PC-3 (cell line): ENCODE results near the gene ASTN2. TPM values are rescaled to one million over a fixed set of nuclear protein-coding genes. Genes with fewer than 3 reads are reported as not detected.

Experiments
- ATAC-seq: fragments of 200-7000 bp; cut with Tn5 transposase; 2 replicates; pipeline ENCODE4 v1.9.1; 2020; ENCODE audit warnings: mild to moderate bottlenecking, moderate library complexity
- BruUV-seq: library from RNA; stranded (reverse); fragments of 400-500 nt; replicated peaks from 2 replicates; lab custom pipeline; 2021; lab: Mats Ljungman, UMichigan
- CTCF ChIA-PET: fragments of 300-600 bp; sonication (Branson Sonifier 250); formaldehyde crosslinking; loops from one replicate; lab custom pipeline; 2022; ENCODE audit warnings: antibody characterized with exemption; lab: Charles Lee
- POLR2A ChIA-PET: fragments of 300-600 bp; sonication (Branson Sonifier 250); formaldehyde crosslinking; loops from one replicate; lab custom pipeline; 2022; ENCODE audit warnings: antibody characterized with exemption; ENCODE audit not compliant: unreplicated experiment; lab: Charles Lee
- DNase-seq: peaks from one replicate; pipeline ENCODE4 v3.0.0-alpha.2; 2015
- H2AFZ ChIP-seq: fragments of 300-600 bp; sonication (generic); 2 replicates; pipeline ENCODE4 v1.6.0; 2016; ENCODE audit warnings: antibody characterized with exemption, low read length
- H3F3A ChIP-seq: fragments of 300-600 bp; sonication (generic); one replicate; pipeline ENCODE4 v1.6.0; 2017; ENCODE audit warnings: antibody characterized with exemption, low read length, control low read depth, mild to moderate bottlenecking; ENCODE audit not compliant: unreplicated experiment
- H3K27ac ChIP-seq: fragments of 300-600 bp; sonication (generic); 2 replicates; pipeline ENCODE4 v1.5.1; 2016; ENCODE audit warnings: mild to moderate bottlenecking, low read length
- H3K27me3 ChIP-seq: fragments of 300-600 bp; sonication (generic); 2 replicates; pipeline ENCODE4 v1.6.1; 2016; ENCODE audit warnings: low read length, mixed read lengths
- H3K36me3 ChIP-seq: fragments of 300-600 bp; sonication (generic); 2 replicates; pipeline ENCODE4 v1.6.1; 2016; ENCODE audit warnings: low read depth, mixed run types, low read length, mixed read lengths
- H3K4me1 ChIP-seq: fragments of 300-600 bp; sonication (generic); 2 replicates; pipeline ENCODE4 v1.5.1; 2016; ENCODE audit warnings: low read length; ENCODE audit not compliant: insufficient read depth
- H3K4me2 ChIP-seq: fragments of 300-600 bp; sonication (generic); 2 replicates; pipeline ENCODE4 v1.6.0; 2016; ENCODE audit warnings: low read length
- H3K4me3 ChIP-seq: fragments of 300-600 bp; sonication (generic); 2 replicates; pipeline ENCODE4 v1.5.1; 2016; ENCODE audit warnings: mild to moderate bottlenecking, low read length, mixed read lengths
- H3K79me2 ChIP-seq: fragments of 300-600 bp; sonication (generic); 2 replicates; pipeline ENCODE4 v1.6.1; 2017; ENCODE audit warnings: low read length, mixed read lengths
- H3K9ac ChIP-seq: fragments of 300-600 bp; sonication (generic); 2 replicates; pipeline ENCODE4 v1.6.0; 2016; ENCODE audit warnings: mild to moderate bottlenecking, low read length
- H3K9me2 ChIP-seq: fragments of 300-600 bp; sonication (generic); replicated peaks from 2 replicates; pipeline ENCODE4 v1.6.1; 2016; ENCODE audit warnings: mixed run types, low read length, mixed read lengths
- H3K9me3 ChIP-seq: fragments of 300-600 bp; sonication (generic); 2 replicates; pipeline ENCODE4 v1.6.1; 2016; ENCODE audit warnings: low read length, mixed read lengths
- H4K20me1 ChIP-seq: fragments of 300-600 bp; sonication (generic); 2 replicates; pipeline ENCODE4 v1.6.1; 2016; ENCODE audit warnings: low read length, mixed read lengths
- CTCF ChIP-seq: fragments of 300-600 bp; sonication (generic); conservative IDR thresholded peaks from 2 replicates; pipeline ENCODE4 v1.5.1; 2017; ENCODE audit warnings: antibody characterized with exemption, low read depth, mild to moderate bottlenecking, low read length
- EZH2 ChIP-seq: fragments of 300-600 bp; sonication (generic); IDR thresholded peaks from one replicate; pipeline ENCODE4 v1.6.1; 2017; ENCODE audit warnings: antibody characterized with exemption, mild to moderate bottlenecking, low read length; ENCODE audit not compliant: unreplicated experiment
- EZH2phosphoT487 ChIP-seq: fragments of 300-600 bp; sonication (generic); IDR thresholded peaks from 2 replicates; pipeline ENCODE4 v1.6.1; 2018; ENCODE audit warnings: mild to moderate bottlenecking, antibody characterized with exemption, low read length, borderline replicate concordance
- intact Hi-C: fragments of 100-400 bp; cut with micrococcal nuclease; formaldehyde crosslinking; loops from 2 replicates; pipeline ENCODE4 v1.9.0; 2023
- total RNA-seq: library from RNA; depleted of rRNA; stranded (reverse); fragments of >200 nt; gene quantifications from 2 replicates; pipeline ENCODE4 v1.2.3, GENCODE V29; 2014

The ASTN2 gene
- total RNA-seq, 1 experiment from 2014 or later = 3.5 TPM

GRCh38 chr9:116975126-116975525, 439.7 kb downstream of the ASTN2 start:
- H2AFZ ChIP-seq = no peak overlapping the region
- H3K4me2 ChIP-seq = no peak overlapping the region
- no peaks in the 10 kb centered on the region for H3K79me2 ChIP-seq
- ATAC-seq (no peak), DNase-seq (no peak)
- H3K9ac ChIP-seq = no peak overlapping the region
- TF ChIP-seq CTCF (no peak), EZH2phosphoT487 (no peak), EZH2 (no peak)
- H3K27me3 ChIP-seq = no peaks in the 10 kb centered on the region
- intact Hi-C loops = no loop called here
- no TSS peak for BruUV-seq
- ChIA-PET CTCF (no interaction called here), POLR2A (no interaction called here)
- H3K36me3 ChIP-seq = no peaks in the 10 kb centered on the region
- no peak overlapping the region for H3K27ac ChIP-seq
- H4K20me1 ChIP-seq = no peaks in the 10 kb centered on the region
- H3K4me3 ChIP-seq = no peak overlapping the region
- no peaks in the 10 kb centered on the region for H3K9me2 ChIP-seq
- peaks cover 9% of the 10 kb centered on the region; the same call in 1 of the 2 replicates for H3K4me1 ChIP-seq
- no peaks in the 10 kb centered on the region for H3F3A ChIP-seq
- no peaks in the 10 kb centered on the region for H3K9me3 ChIP-seq

GRCh38 chr9:116966199-116966598, 448.7 kb downstream of the ASTN2 start:
- ChIA-PET CTCF (no interaction called here), POLR2A (no interaction called here)
- Histone ChIP-seq H3F3A (no peaks in the 10 kb centered on the region), H3K4me2 (no peak overlapping the region), H3K27me3 (no peaks in the 10 kb centered on the region), H3K9me3 (no peaks in the 10 kb centered on the region), H2AFZ (no peak overlapping the region), H3K79me2 (no peaks in the 10 kb centered on the region), H3K27ac (no peak overlapping the region), H3K9me2 (no peaks in the 10 kb centered on the region), H3K4me1 (no peaks in the 10 kb centered on the region), H3K36me3 (no peaks in the 10 kb centered on the region), H3K4me3 (no peak overlapping the region), H4K20me1 (no peaks in the 10 kb centered on the region), H3K9ac (no peak overlapping the region)
- ATAC-seq (no peak), DNase-seq (no peak)
- intact Hi-C loops = no loop called here
- no TSS peak for BruUV-seq
- TF ChIP-seq EZH2phosphoT487 = no peak
- TF ChIP-seq EZH2 = no peak
- no peak for TF ChIP-seq CTCF

- no peak for TF ChIP-seq EZH2
- TF ChIP-seq CTCF = no peak
- TF ChIP-seq EZH2phosphoT487 = no peak
- H3K9me2 ChIP-seq = no peaks in the 10 kb centered on the region
- H2AFZ ChIP-seq = no peak overlapping the region
- ATAC-seq = no peak
- H3K4me3 ChIP-seq = no peak overlapping the region
- H3F3A ChIP-seq = no peaks in the 10 kb centered on the region
- H3K9ac ChIP-seq = no peak overlapping the region
- no peaks in the 10 kb centered on the region for H3K79me2 ChIP-seq
- H3K9me3 ChIP-seq = no peaks in the 10 kb centered on the region
- no peaks in the 10 kb centered on the region for H3K27me3 ChIP-seq
- POLR2A ChIA-PET = no interaction called here
- DNase-seq = no peak
- H3K4me1 ChIP-seq = no peaks in the 10 kb centered on the region
- no peak overlapping the region for H3K27ac ChIP-seq
- CTCF ChIA-PET = no interaction called here
- no peak overlapping the region for H3K4me2 ChIP-seq
- no peaks in the 10 kb centered on the region for H4K20me1 ChIP-seq
- no TSS peak for BruUV-seq
- intact Hi-C loops = no loop called here
- no peaks in the 10 kb centered on the region for H3K36me3 ChIP-seq
These were observed 450.6 kb downstream of the ASTN2 start for GRCh38 chr9:116964258-116964657.
